Stimulated activated effector memory CD8-positive, alpha-beta T cell treated with anti-CD3 and anti-CD28 coated beads, Interleukin-12 subunit alpha, Interleukin-12 subunit beta, amount 100 ng/mL, for 72 hours (primary cell): ENCODE data around the gene DCAF12.

ENCODE experiments used
- ATAC-seq: fragments of 150-1000 bp; cut with Tn5 transposase; 2 replicates; pipeline ENCODE4 v1.10.0; 2021
- DNase-seq, 2 donors: peaks; one replicate each; pipeline ENCODE4 v3.0.0; 2021 to 2022; ENCODE audit warnings: low spot score in 2 of 2
- H3K27ac Mint-ChIP-seq: one replicate; pipeline ENCODE4 v1.8.0; 2022; ENCODE audit warnings: mild to moderate bottlenecking, mixed read lengths
- H3K36me3 Mint-ChIP-seq: one replicate; pipeline ENCODE4 v1.8.0; 2022; ENCODE audit warnings: mild to moderate bottlenecking, mixed read lengths
- H3K4me1 Mint-ChIP-seq: one replicate; pipeline ENCODE4 v1.8.0; 2022; ENCODE audit warnings: mixed read lengths
- H3K4me3 Mint-ChIP-seq: one replicate; pipeline ENCODE4 v1.8.0; 2022; ENCODE audit warnings: mild to moderate bottlenecking, mixed read lengths
- H3K9me3 Mint-ChIP-seq: one replicate; pipeline ENCODE4 v1.8.0; 2022; ENCODE audit warnings: mixed read lengths

DCAF12 gene

GRCh38 chr9:34126207-34127034, at the start of gene DCAF12:
DCAF12 (minus strand) TSS chr9:34126698; CDS start chr9:34126431, 267 bp downstream.
- ATAC-seq (peak; percentile 93), DNase-seq (peak; percentile 79 to 94)
- Mint-ChIP-seq H3K36me3 (peaks cover 40% of the 10 kb centered on the region), H3K4me3 (peak within 1 kb of the TSS; percentile 91), H3K27ac (peak within 1 kb of the TSS; percentile 96), H3K9me3 (no peaks in the 10 kb centered on the region), H3K4me1 (peaks cover 56% of the 10 kb centered on the region)

- no peak for ATAC-seq
- Mint-ChIP-seq H3K27ac (no peak overlapping the region), H3K9me3 (no peaks in the 10 kb centered on the region)
These were observed 49.6 kb upstream of the DCAF12 start for GRCh38 chr9:34176089-34176488.

GRCh38 chr9:34171753-34172535, 45.4 kb upstream of the DCAF12 start:
- Mint-ChIP-seq H3K9me3 (no peaks in the 10 kb centered on the region), H3K4me1 (peaks cover 16% of the 10 kb centered on the region), H3K4me3 (peak overlapping the region; percentile 46), H3K36me3 (no peaks in the 10 kb centered on the region), H3K27ac (peak overlapping the region; percentile 50)
- DNase-seq (no peak), ATAC-seq (peak; percentile 71)

More at GRCh38 chr9:34176089-34176488, 49.6 kb upstream of the DCAF12 start:
- H3K4me1 Mint-ChIP-seq, result peaks cover 23% of the 10 kb centered on the region
- H3K4me3 Mint-ChIP-seq, result no peak overlapping the region
- no peak for DNase-seq
- peaks cover 15% of the 10 kb centered on the region for H3K36me3 Mint-ChIP-seq

DNA sequence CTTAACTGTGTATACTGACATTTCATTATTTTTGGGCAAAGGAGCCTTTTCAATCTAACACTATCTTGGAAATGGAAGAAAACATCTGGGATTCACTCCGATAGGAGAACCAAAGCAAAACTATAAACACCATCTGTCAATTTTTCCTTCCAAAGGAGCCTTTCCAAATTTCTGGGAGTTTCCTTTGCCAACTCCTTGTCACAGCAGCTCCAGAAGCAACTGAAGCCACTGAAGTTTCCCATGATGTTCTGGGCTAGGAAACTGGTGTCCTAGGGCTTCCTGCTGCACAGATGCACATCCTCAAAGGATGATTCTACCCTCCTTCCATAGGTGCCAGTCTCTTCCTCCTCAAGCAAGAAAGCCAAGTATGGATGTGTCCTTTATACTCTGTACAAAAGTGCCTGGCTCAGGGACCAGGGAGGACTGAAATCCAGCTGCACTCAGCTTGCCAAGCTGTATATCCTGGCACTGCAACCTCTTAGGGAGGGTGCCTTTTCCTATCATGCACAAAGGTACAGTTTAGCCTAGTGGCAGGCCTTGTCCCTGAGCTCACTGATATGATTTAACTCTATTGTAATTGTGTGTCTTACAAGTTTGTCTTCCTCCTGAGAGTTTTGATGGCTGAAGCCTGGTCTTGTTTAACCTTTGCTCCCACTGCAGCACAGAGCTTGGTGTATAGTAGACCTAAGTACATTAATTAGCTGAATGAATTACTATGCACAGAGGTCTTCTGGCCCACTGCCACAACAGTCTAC, 43.9 kb upstream of the DCAF12 start:
- no peak for ATAC-seq
- Mint-ChIP-seq H3K9me3 (no peaks in the 10 kb centered on the region), H3K4me3 (no peak overlapping the region), H3K27ac (peak overlapping the region; percentile 43), H3K4me1 (peaks cover 11% of the 10 kb centered on the region), H3K36me3 (no peaks in the 10 kb centered on the region)
- no peak for DNase-seq

DNA sequence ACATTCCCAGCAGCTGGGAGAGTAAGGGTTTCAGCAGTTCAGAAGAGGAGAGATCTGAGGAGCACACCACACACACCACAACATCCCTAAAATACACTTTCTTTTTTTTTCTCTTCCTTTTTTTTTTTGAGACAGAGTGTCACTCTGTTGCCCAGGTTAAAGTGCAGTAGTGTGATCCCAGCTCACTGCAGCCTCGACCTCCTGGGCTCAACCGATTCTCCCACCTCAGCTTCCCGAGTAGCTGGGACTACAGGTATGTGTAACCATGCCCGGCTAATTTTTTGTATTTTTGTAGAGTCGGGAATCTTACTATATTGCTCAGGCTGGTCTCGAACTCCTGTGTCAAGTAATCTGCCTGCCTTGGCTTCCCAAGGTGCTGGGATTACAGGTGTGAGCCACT, 42.6 kb upstream of the DCAF12 start:
- Mint-ChIP-seq H3K4me1 (peaks cover 11% of the 10 kb centered on the region), H3K9me3 (no peaks in the 10 kb centered on the region), H3K27ac (peak overlapping the region; percentile 37), H3K4me3 (no peak overlapping the region), H3K36me3 (no peaks in the 10 kb centered on the region)
- no peak for DNase-seq
- ATAC-seq, result no peak

- no peaks in the 10 kb centered on the region for H3K9me3 Mint-ChIP-seq
- H3K4me3 Mint-ChIP-seq, result no peak overlapping the region
- H3K4me1 Mint-ChIP-seq, result peaks cover 6% of the 10 kb centered on the region
- H3K27ac Mint-ChIP-seq, result no peak overlapping the region
- no peak for ATAC-seq
- no peaks in the 10 kb centered on the region for H3K36me3 Mint-ChIP-seq
- DNase-seq, result no peak
These were observed 36.9 kb upstream of the DCAF12 start for GRCh38 chr9:34163434-34163833.

- DNase-seq (no peak), ATAC-seq (no peak)
- Mint-ChIP-seq H3K4me1 (peaks cover 3% of the 10 kb centered on the region), H3K27ac (no peak overlapping the region), H3K9me3 (no peaks in the 10 kb centered on the region), H3K36me3 (no peaks in the 10 kb centered on the region), H3K4me3 (no peak overlapping the region)
These were observed 31.9 kb upstream of the DCAF12 start for GRCh38 chr9:34158362-34158869.

DNA sequence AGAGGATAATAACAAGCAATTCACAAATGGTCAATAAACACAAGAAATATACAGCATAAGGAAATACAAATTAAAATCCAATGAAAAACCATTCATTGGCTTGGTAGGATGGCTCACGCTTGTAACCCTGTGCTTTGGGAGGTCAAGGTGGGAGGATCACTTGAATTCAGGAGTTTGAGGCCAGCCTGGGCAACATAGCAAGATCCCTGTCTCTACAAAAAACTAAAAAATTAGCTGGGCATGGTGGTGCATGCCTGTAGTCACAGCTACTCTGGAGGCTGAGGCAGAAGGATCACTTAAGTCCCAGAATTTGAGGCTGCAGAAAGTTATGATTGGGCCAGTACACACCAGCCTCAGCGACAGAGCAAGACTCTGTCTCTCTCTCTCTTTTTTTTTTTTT, 31.4 kb upstream of the DCAF12 start:
- DNase-seq (no peak), ATAC-seq (no peak)
- Mint-ChIP-seq H3K9me3 (no peaks in the 10 kb centered on the region), H3K36me3 (no peaks in the 10 kb centered on the region), H3K4me3 (no peak overlapping the region), H3K27ac (no peak overlapping the region), H3K4me1 (no peaks in the 10 kb centered on the region)

GRCh38 chr9:34157318-34157717, 30.8 kb upstream of the DCAF12 start:
- Mint-ChIP-seq H3K9me3 (no peaks in the 10 kb centered on the region), H3K4me1 (no peaks in the 10 kb centered on the region), H3K36me3 (no peaks in the 10 kb centered on the region), H3K4me3 (no peak overlapping the region), H3K27ac (no peak overlapping the region)
- DNase-seq, result no peak
- ATAC-seq, result no peak

DNA sequence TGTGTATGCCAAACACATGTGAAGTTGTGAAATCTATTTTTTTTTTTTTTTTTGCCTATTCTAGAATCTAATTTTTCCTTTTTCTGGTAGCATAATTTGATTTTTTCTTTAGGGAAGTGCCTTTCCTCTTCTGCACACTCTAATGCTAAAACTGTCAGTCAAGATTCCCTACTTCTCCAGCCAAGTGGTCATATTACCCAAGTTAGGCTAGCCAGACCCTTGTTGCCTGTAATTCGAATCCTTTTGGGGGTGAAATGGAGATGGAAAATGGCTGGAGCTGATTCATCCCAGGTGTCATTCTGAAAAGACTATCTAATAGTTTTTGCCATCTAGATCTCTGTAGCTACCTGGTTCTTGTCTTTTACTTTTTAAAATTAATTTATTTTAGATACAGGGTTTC, 27.6 kb upstream of the DCAF12 start:
- DNase-seq (no peak), ATAC-seq (no peak)
- Mint-ChIP-seq H3K4me1 (no peaks in the 10 kb centered on the region), H3K36me3 (no peaks in the 10 kb centered on the region), H3K27ac (no peak overlapping the region), H3K9me3 (no peaks in the 10 kb centered on the region), H3K4me3 (no peak overlapping the region)

DNA sequence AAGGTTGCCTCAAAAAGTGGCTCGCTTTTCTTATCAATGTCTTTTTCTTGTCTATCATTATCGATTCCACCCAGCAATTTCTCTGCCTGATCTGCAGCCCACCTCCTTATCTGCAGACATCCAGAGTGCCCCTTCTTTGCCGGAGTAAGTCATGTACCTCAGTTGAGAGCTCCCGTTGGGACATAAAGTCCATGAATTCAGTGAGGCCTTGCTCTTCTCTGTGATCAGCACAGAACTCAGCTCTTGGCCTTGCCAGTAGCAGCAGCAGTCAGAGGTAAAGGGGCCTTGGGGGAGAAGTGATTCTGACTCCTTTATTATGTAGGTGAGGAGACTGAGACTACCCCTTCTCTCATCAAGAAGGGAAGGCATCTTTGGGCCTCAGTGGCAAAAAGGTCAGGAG, 24.9 kb upstream of the DCAF12 start:
- no peaks in the 10 kb centered on the region for H3K36me3 Mint-ChIP-seq

GRCh38 chr9:34145165-34145564, 18.7 kb upstream of the DCAF12 start:
- H3K36me3 Mint-ChIP-seq, result no peaks in the 10 kb centered on the region
- no peak overlapping the region for H3K4me3 Mint-ChIP-seq
- no peaks in the 10 kb centered on the region for H3K9me3 Mint-ChIP-seq
- no peak for DNase-seq
- no peaks in the 10 kb centered on the region for H3K4me1 Mint-ChIP-seq
- peak; percentile 74 for ATAC-seq
- H3K27ac Mint-ChIP-seq, result peak overlapping the region; percentile 45

More for the DNA sequence above, 24.9 kb upstream of the DCAF12 start:
- H3K4me1 Mint-ChIP-seq, result no peaks in the 10 kb centered on the region
- no peaks in the 10 kb centered on the region for H3K9me3 Mint-ChIP-seq
- no peak for DNase-seq
- no peak overlapping the region for H3K4me3 Mint-ChIP-seq
- ATAC-seq, result no peak
- no peak overlapping the region for H3K27ac Mint-ChIP-seq

DNA sequence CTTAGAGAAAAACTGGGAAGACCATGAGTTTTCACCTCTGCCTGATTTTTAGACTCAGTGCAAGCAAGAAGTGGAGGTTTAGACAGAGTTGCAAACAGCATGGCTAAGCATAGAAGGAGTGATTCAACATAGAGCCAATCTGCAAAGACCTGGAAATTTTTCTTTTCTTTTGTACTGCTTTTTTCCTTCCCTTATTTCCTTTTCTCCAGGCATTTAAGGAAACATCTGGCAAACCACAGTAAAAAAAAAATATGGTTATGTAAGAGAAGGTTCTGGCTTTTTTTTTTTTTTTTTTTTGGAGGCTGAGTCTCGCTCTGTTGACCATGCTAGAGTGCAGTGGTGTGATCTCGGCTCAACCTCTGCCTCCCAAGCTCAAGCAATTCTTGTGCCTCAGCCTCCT, 16.6 kb upstream of the DCAF12 start:
- ATAC-seq (no peak), DNase-seq (no peak)
- H3K4me3 Mint-ChIP-seq, result no peak overlapping the region
- no peaks in the 10 kb centered on the region for H3K36me3 Mint-ChIP-seq
- no peaks in the 10 kb centered on the region for H3K9me3 Mint-ChIP-seq
- H3K27ac Mint-ChIP-seq, result no peak overlapping the region
- no peaks in the 10 kb centered on the region for H3K4me1 Mint-ChIP-seq

GRCh38 chr9:34140853-34141252, 14.4 kb upstream of the DCAF12 start:
- Mint-ChIP-seq H3K36me3 (no peaks in the 10 kb centered on the region), H3K27ac (no peak overlapping the region), H3K4me1 (no peaks in the 10 kb centered on the region), H3K4me3 (no peak overlapping the region), H3K9me3 (no peaks in the 10 kb centered on the region)
- ATAC-seq (no peak), DNase-seq (no peak)

GRCh38 chr9:34139477-34140146, 13.1 kb upstream of the DCAF12 start:
- Mint-ChIP-seq H3K4me1 (no peaks in the 10 kb centered on the region), H3K9me3 (no peaks in the 10 kb centered on the region), H3K27ac (no peak overlapping the region), H3K4me3 (no peak overlapping the region), H3K36me3 (no peaks in the 10 kb centered on the region)
- no peak for DNase-seq
- no peak for ATAC-seq
